ENCODE measurements around the gene TUBG2.

TUBG2 gene

DNA sequence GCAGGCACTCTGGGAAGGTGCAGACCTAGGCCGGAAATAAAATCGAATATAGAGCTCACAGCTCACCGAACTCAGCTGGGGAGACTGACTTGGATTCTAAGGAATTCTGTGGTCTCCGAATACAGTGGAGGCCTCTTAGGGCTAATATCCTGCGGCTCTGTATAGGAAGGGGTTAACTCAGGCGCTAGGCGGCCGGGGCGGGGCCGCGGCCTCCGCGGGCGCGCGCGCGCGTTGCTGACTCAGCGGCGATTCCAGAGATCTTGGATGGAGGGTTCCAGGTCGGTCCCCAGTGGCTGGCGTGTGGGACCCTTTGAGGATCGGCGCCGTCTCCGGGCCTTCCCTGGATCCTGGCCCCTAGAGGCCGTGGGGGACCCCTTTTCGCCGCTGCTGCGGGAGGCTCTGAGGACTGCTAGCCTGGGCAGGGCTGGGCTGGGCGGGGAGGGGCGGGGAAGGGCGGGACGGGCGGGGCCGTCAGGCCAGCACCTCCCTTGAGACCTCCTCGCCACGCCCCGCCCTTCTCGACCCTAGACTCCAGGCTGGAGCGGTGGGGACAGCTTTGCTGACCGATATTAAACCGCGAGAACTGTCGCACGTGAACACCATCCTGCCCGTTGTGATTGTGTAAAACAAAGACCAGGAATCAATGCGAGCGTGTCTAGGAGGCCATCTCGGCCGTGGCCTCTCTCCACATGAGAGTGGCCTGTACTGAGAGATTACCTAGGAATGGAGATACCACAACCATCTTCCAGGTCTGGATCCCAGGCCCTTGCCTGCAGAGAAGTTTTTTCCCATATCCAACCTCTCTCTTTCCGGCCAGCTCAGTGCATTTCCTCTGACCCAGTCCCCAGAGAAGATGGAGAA lies 19.1 kb downstream of the TUBG2 start:
- 0 out of 2 replicates have a peak, but pooled peaks have one; percentile 50 for TF ChIP-seq YY1 (IDR thresholded peaks at IDR 0.05; ENCODE audit: low read depth)
- TF ChIP-seq, protein P1, sequence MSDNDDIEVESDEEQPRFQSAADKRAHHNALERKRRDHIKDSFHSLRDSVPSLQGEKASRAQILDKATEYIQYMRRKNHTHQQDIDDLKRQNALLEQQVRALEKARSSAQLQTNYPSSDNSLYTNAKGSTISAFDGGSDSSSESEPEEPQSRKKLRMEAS (IDR thresholded peaks at IDR 0.05): peak; percentile 77
- no peak for TF ChIP-seq TCF12 (IDR thresholded peaks at IDR 0.05; ENCODE audit: low read depth)
- peak; percentile 50 for TF ChIP-seq TAF1 (IDR thresholded peaks at IDR 0.05; ENCODE audit: low read depth)
- no peak; the same call in 1 of the 2 replicates for TF ChIP-seq EP300 (IDR thresholded peaks at IDR 0.05; ENCODE audit: borderline replicate concordance)

DNA sequence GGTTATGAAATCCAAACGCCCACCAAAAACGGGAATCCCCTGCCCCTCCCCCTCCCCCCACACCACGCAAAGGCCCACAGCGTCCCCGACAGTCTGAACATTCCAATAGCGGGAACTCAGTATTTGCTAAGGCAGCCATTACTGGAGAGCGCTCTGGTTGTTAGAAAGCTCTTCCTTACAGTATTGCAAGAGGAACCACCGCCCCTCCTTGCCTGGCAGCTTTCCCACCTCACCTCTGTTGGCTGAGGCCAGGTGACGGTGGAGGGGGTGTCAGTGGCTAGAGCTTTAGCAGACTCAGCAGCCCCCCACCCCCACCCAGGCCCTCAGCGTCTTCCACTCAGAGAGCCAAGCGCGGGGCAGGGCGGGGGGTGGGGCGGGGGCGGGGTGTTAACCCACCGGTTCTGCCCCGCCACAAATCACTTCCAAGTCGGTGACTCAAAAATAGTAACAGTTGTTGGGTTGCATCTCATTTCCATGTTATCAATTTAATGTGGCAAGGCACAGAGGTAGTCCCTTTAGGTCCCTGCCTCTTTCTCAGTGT lies 19.9 kb downstream of the TUBG2 start:
- TF ChIP-seq YY1 (IDR thresholded peaks at IDR 0.05; ENCODE audit: low read depth): peak; percentile 84
- TF ChIP-seq RAD21 (IDR thresholded peaks at IDR 0.05; ENCODE audit: low read depth): no peak
- 0 out of 2 replicates have a peak, but pooled peaks have one; percentile 20 for TF ChIP-seq ZBTB7A (IDR thresholded peaks at IDR 0.05; ENCODE audit: low read depth)

DNA sequence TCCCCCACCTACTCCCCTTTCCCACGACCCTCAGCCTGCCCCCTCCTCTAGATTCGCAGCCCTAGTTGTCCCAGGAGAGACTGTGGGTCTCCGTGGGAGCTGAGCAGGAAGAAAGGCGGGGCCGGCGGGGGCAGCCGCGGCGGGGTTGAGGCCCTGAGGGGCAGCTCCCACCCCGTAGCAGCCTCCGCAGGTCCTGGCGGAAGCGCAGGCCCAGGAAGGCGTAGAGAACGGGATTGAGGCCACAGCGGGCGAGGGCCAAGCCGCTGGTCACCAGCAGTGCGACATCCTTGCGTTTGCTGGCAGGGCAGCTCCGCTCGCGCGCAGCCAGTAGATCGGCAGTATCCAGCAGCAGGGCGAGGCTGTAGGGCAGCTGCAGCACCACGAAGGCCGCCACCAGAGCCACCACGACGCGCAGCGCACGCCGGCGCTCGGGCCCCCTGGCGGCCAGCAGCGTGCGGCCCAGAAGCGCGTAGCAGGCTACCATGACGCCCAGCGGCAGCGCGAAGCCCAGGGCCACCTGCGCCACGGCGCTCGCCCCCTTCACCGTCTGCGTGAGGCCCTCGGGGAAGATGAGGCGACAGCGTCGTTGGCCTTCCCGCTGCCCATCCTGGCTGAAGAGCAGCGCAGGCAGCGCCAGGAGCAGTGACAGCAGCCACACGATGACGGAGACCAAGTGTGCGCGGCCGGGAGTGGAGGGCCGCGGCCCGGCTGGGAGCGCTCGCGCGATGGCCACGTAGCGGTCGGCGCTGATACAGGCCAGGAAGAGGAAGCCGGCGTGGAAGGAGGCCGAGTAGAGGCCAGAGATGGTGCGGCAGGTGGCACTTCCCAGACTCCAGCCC lies 20.6 kb downstream of the TUBG2 start:
- TF ChIP-seq RAD21 (IDR thresholded peaks at IDR 0.05; ENCODE audit: low read depth) (peak; percentile 43; the same call in 1 of the 2 replicates), ZBTB7A (IDR thresholded peaks at IDR 0.05; ENCODE audit: low read depth) (peak; percentile 80; the same call in 1 of the 2 replicates), CREB1 (IDR thresholded peaks at IDR 0.05; ENCODE audit: low read depth) (no peak), TCF12 (IDR thresholded peaks at IDR 0.05; ENCODE audit: low read depth) (no peak), EP300 (IDR thresholded peaks at IDR 0.05; ENCODE audit: borderline replicate concordance) (no peak), TEAD4 (IDR thresholded peaks at IDR 0.05) (no peak), FOXM1 (IDR thresholded peaks at IDR 0.05; ENCODE audit: borderline replicate concordance, low read depth) (no peak), NFIC (IDR thresholded peaks at IDR 0.05) (no peak), YY1 (IDR thresholded peaks at IDR 0.05; ENCODE audit: low read depth) (0 out of 2 replicates have a peak, but pooled peaks have one; percentile 28), EGR1 (IDR thresholded peaks at IDR 0.05) (no peak), TAF1 (IDR thresholded peaks at IDR 0.05; ENCODE audit: low read depth) (no peak), CEBPB (IDR thresholded peaks at IDR 0.05) (no peak)
- TF ChIP-seq, protein P2, sequence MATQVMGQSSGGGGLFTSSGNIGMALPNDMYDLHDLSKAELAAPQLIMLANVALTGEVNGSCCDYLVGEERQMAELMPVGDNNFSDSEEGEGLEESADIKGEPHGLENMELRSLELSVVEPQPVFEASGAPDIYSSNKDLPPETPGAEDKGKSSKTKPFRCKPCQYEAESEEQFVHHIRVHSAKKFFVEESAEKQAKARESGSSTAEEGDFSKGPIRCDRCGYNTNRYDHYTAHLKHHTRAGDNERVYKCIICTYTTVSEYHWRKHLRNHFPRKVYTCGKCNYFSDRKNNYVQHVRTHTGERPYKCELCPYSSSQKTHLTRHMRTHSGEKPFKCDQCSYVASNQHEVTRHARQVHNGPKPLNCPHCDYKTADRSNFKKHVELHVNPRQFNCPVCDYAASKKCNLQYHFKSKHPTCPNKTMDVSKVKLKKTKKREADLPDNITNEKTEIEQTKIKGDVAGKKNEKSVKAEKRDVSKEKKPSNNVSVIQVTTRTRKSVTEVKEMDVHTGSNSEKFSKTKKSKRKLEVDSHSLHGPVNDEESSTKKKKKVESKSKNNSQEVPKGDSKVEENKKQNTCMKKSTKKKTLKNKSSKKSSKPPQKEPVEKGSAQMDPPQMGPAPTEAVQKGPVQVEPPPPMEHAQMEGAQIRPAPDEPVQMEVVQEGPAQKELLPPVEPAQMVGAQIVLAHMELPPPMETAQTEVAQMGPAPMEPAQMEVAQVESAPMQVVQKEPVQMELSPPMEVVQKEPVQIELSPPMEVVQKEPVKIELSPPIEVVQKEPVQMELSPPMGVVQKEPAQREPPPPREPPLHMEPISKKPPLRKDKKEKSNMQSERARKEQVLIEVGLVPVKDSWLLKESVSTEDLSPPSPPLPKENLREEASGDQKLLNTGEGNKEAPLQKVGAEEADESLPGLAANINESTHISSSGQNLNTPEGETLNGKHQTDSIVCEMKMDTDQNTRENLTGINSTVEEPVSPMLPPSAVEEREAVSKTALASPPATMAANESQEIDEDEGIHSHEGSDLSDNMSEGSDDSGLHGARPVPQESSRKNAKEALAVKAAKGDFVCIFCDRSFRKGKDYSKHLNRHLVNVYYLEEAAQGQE (IDR thresholded peaks at IDR 0.05; ENCODE audit: low read depth): no peak
- TF ChIP-seq, protein P3, sequence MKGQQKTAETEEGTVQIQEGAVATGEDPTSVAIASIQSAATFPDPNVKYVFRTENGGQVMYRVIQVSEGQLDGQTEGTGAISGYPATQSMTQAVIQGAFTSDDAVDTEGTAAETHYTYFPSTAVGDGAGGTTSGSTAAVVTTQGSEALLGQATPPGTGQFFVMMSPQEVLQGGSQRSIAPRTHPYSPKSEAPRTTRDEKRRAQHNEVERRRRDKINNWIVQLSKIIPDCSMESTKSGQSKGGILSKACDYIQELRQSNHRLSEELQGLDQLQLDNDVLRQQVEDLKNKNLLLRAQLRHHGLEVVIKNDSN (IDR thresholded peaks at IDR 0.05): no peak
- TF ChIP-seq, protein P1 (IDR thresholded peaks at IDR 0.05): peak; percentile 92

DNA sequence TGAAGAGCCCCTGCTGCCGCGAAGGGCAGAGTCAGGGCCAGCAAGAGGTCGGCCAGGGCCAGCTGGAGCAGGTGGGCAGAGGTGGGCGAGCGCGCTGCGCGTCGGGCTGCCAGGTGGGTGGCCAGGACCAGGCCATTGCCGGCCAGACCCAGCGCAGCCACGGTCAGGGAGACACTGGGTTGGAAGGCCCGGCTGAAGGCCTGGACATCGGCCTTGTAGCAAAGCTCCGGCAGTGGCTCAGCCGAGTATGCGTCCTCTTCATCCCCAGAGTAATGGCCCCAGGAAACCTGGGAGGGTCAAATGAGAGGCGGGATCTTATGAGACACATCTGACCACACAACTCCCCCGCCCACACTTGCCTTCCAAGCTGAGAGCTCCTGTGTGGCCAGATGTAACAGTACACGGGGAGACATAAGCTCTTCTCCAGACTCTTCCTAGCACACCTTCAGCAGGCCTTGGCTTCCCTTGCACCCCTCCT lies 21.3 kb downstream of the TUBG2 start:
- no peak for TF ChIP-seq ZBTB7A (IDR thresholded peaks at IDR 0.05; ENCODE audit: low read depth)
- TF ChIP-seq, protein P1 (IDR thresholded peaks at IDR 0.05): no peak

DNA sequence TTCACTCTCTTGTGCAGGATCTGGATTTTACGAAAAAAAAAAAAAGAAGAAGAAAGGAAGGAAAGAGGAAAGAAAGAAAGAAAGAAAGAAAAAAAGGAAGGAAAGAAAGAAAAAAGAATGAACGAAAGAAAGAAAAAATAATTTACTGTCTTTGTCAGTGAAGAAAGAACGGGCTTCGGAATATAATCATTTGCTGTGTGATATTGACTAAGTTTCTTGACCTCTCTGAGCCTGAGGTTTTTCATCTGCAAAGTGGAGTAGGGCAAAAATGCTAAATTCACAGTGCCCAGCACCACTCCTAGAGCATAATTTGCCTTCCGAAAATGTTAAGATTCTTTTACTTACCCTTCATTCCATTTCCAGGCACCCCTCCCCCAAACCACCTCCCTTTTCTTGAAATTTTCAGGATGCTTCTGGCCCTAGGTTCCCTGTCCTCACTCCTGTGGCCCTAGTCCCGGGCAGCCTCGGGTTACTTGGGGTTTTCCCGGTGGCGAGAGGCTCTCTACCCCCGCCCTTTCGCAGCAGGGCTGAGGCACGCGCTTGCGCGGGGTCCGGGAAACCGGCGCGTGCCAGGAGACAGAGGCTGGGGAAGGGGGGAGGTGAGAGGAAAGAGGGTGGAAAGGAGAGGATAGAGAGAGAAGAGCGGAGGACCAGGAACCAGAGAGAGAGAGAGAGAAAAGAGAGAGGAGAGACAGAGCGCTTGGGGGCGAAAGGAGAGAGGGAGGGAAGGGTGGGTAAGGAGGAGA lies 23.1 kb downstream of the TUBG2 start, which contains the start of gene CNTNAP1:
Gene CNTNAP1 (plus strand): TSS at position 556 of the 746 bp plus-strand sequence. CDS start 299 bp downstream, outside the sequence.
- TF ChIP-seq, protein P1 (IDR thresholded peaks at IDR 0.05): no peak
- TF ChIP-seq EP300 (IDR thresholded peaks at IDR 0.05; ENCODE audit: borderline replicate concordance): no peak
- TF ChIP-seq, protein P2 (IDR thresholded peaks at IDR 0.05; ENCODE audit: low read depth): no peak
- TF ChIP-seq TCF12 (IDR thresholded peaks at IDR 0.05; ENCODE audit: low read depth): no peak
- TF ChIP-seq CEBPB (IDR thresholded peaks at IDR 0.05): no peak
- no peak for TF ChIP-seq EGR1 (IDR thresholded peaks at IDR 0.05)
- TF ChIP-seq TEAD4 (IDR thresholded peaks at IDR 0.05): no peak
- no peak for TF ChIP-seq YY1 (IDR thresholded peaks at IDR 0.05; ENCODE audit: low read depth)
- TF ChIP-seq TAF1 (IDR thresholded peaks at IDR 0.05; ENCODE audit: low read depth): no peak
- TF ChIP-seq FOXM1 (IDR thresholded peaks at IDR 0.05; ENCODE audit: borderline replicate concordance, low read depth): no peak
- TF ChIP-seq CREB1 (IDR thresholded peaks at IDR 0.05; ENCODE audit: low read depth): no peak
- no peak for TF ChIP-seq RAD21 (IDR thresholded peaks at IDR 0.05; ENCODE audit: low read depth)
- no peak for TF ChIP-seq NFIC (IDR thresholded peaks at IDR 0.05)
- TF ChIP-seq ZBTB7A (IDR thresholded peaks at IDR 0.05; ENCODE audit: low read depth): no peak
- TF ChIP-seq, protein P3 (IDR thresholded peaks at IDR 0.05): no peak
